ENCODE results near the gene KCNK5.

- TF ChIP-seq EZH2 (IDR thresholded peaks at IDR 0.05) (no peak), POLR2AphosphoS5 (IDR thresholded peaks at IDR 0.05; ENCODE audit: borderline replicate concordance, low read depth, low read length) (no peak), FOXP2 (optimal IDR thresholded peaks at IDR 0.05; ENCODE audit: control extremely low read depth, extremely low read length, insufficient read depth) (no peak)
Observed at GRCh38 chr6:39240155-39240757, 11.0 kb upstream of the KCNK5 start.
